Amniotic stem cell (primary cell): ENCODE measurements around the gene ENG.
"Not testable (repeated sequence)": the region's sequence is repeated elsewhere in the genome, so short reads cannot be mapped to it uniquely, and the experiment has no call there.

Source experiments
- DNase-seq: peaks from one replicate; lab custom pipeline; 2025; lab: John Stamatoyannopoulos, UW

ENG gene

DNA sequence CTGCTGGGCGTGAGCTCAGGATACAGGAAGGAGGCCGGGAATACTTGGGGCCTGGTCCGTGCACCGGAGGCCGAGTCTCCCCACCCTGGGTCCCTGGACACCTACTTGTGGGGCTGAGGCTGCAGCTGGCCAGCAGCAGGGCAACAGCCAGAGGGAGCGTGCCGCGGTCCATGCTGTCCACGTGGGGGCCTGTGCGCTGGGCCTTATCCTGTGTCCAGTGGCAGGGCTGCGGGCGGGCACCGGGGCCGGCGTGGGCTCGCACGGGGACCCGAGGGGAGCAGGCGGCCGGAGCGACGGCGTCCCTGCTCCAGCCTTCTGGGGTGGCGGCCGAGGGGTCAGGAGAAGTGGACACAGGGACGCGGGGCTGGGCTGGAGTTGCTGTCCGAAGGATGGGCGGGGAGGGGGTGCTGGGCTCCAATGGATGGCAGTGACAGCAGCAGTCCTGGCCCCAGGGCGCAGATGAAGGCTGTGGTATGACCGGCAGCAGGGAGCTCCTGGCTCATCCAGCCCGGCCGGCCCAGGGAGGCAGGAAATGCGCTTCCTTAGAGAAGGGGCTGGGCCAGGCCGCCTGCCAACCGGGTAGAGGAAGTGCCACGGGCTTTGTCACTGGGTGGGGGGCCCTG, at the start of gene ENG:
Gene ENG, minus strand, starts transcription at position 475 of the 623 bp plus-strand sequence. Its CDS starts 303 bp downstream, at position 172.
- DNase-seq, result peak; percentile 44

- DNase-seq, result no peak
Measured at GRCh38 chr9:127903557-127904475, 49.4 kb upstream of the ENG start.

GRCh38 chr9:127899128-127899943, 44.9 kb upstream of the ENG start, which contains the start of gene ST6GALNAC6:
ST6GALNAC6 (minus strand) TSS chr9:127899603; CDS start chr9:127897981, 1,622 bp downstream.
- DNase-seq, result peak; percentile 47

DNA sequence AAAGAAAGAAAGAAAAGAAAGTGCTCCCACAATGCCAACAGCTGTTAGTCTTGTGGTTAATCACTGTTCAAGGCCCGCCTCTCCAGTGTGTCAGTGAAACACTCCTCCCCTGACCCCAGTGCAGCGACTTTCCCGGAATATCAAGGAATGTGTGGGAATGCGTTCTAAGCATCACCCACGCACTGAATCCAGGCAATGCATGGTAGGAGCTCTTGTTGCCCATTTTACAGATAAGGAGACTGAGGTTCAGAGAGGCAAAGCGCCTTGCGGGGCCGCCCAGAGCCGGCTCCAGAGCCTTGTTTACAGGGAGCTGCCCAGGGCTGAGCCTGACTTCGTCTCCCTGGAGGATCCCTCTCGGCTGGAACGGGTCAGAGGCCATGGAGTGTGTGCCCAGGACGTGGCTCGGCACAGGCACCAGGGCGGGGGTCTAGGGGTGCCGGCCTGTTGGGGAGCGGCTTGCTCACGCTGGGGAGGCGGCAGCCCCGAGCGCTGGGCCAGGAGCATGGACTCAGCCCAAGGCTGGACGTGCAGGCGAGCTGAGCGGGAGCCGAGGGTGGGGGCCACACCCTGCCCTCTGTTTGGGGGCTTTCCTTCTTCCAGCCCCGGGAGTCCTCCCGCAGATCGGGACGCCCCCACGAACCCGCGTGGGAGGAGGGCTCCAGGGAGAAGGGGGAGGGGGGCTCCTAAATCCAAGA, 44.1 kb upstream of the ENG start:
- DNase-seq, result peak; percentile 45

- no peak for DNase-seq
Measured at GRCh38 chr9:127897193-127897692, 42.8 kb upstream of the ENG start.

DNA sequence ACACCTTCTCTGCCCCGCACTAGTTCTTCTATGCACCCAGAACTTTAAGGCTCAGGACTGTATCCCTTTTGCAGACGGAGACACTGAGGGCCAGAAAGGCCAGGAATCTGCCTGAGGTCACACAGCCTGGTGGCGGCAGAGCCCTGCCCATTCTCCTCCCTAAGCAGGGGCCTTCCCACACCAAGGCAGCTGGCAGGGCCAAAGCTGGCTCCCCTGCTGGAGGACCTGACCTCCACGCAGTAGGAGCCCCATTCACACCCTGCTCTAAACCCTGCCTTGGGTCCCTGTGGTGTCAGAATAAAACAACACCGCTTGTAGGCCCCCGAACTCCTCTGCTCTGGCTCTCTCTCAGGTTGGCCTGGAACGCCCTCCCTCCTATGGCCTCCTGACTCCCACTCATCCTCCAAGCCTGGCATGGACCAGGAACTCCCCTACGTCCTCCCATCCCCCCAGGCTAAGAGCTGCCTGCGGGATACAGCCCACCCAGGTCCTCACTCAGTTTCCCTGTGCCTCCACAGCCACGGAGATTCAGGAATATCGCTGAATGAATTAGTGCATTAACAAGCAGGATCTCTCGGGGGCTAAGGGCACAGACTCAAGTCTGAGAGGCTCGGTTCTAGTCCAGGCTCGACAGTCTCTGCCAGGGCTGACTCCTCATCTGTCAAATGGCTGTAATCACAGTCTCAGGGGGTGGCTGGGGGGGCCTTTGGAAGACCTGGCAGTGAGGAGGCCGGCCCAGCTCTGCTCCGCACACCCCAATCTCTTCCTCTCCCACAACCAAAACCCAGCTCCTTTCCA, 42.1 kb upstream of the ENG start:
- DNase-seq, result no peak

- DNase-seq, result no peak
Measured at GRCh38 chr9:127895811-127896210, 41.4 kb upstream of the ENG start.

GRCh38 chr9:127893392-127893791, 38.9 kb upstream of the ENG start:
- no peak for DNase-seq

GRCh38 chr9:127892831-127893230, 38.4 kb upstream of the ENG start:
- no peak for DNase-seq

GRCh38 chr9:127890053-127890452, 35.6 kb upstream of the ENG start:
- no peak for DNase-seq

GRCh38 chr9:127887792-127888191, 33.3 kb upstream of the ENG start:
- DNase-seq, result no peak

- DNase-seq, result no peak
Measured at GRCh38 chr9:127886401-127886972, 32.0 kb upstream of the ENG start.

DNA sequence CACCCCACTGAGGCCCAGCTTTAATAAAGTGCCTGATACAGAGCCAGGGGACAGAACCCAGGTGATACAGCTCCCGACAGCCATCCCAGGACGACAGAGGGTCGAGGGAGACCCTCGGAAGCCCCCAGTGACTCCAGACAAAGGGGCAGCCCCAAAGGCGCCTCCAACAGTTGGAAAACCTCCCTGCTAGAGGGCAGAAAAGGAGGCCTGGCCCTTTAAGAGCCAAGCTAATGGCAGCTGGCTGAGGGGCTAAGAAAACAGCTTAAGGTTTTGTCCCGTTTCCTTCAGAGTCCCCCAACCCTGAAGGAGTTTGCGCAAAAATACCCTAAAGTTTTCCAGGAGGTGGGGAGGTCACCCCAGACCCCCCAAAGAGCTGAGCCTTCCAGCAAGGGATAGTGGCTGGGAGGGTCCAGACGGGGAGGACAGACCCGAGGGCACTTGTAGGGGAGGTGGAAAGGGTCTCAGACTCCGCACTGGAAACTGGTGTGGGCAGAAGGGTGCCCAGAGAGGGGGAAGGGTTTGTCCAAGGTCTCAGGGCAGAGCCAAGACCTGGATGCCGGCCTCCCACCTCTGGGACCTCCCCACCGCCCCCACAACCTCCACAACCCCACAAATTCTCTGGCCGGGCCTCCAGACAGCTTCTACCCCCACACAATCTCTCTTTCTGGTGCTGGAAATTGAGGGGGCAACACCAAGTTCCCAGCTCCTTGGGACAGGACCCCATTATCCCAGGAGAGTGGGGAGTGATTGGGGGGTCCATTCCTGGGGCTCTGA, 31.2 kb upstream of the ENG start:
- DNase-seq, result no peak

- DNase-seq, result no peak
Measured at GRCh38 chr9:127884976-127885490, 30.6 kb upstream of the ENG start.

DNA sequence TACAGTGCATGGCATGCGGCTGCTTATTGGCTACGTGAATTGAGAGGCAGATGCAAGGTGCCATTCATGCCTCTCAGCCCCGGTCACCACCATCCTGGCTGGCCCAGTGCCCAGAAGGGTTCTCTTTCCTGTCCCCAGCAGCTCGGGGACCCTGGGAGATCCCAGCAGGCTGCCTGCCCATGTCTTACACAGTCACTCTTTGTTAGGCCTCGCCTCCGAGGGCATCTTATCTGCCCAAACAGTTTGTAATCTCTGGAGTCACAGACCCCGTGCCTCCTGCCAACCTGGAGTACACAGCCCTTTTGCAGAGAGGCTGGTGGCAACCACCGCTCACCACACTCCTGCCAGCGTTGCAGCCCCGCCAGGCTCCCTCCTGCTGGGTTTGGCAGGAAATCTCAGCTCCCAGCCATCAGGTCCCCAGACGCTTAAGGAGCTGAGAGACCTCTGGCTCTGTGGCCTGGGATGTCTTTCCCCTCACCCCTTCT, 30.0 kb upstream of the ENG start:
- no peak for DNase-seq

GRCh38 chr9:127883959-127884358, 29.5 kb upstream of the ENG start:
- DNase-seq, result no peak

DNA sequence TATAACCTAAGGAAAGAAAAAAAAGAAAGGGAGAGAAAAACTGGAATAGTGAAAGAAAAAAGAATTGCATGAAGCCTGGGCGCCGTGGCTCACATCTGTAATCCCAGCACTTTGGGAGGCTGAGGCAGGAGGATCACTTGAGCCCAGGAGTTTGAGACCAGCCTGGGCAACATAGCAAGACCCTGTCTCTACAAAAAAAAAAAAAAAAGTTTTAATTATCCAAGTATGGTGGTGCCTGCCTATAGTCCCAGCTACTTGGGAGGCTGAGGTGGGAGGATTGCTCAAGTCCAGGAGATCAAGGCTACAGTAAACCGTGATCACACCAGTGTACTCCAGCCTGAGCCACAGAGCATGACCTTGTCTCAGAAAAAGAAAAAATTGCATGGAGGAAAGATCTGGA, 27.3 kb upstream of the ENG start:
- not testable (repeated sequence) for DNase-seq

DNA sequence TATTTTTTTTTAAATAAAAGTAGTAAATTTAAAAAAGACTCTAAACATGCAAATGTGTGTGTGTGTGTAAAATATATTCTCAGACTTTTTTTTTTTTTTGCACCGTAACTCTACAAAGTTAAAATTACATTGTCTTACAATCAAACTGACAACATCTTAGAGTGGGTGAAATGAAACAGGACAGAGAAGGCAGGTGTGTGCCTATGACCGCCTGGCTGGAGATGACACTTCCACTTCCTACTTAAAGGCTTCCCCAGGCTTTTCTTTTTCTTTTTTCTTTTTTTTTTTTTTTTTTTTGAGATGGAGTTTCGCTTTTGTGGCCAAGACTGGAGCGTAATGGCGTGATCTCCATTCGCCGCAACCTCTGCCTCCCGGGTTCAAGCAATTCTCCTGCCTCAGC, 25.7 kb upstream of the ENG start:
- no peak for DNase-seq
